Ovary (tissue), 9 donors: ENCODE data around the gene DACT1. TPM values are rescaled to one million over a fixed set of nuclear protein-coding genes. Genes with fewer than 3 reads are reported as not detected.

Experiments used
- DNase-seq, 5 donors: peaks; one replicate each; pipeline ENCODE4 v3.0.0-alpha.2; 2019 to 2020
- H3K27ac ChIP-seq, 2 donors: fragments of 200-600 bp; one replicate each; pipeline versions ENCODE4 v1.5.1 to v1.8.0; 2019 to 2022
- H3K27me3 ChIP-seq: fragments of 200-600 bp; one replicate; pipeline ENCODE4 v1.8.0; 2022
- H3K36me3 ChIP-seq: fragments of 200-600 bp; sonication (generic); one replicate; pipeline ENCODE4 v1.5.1; 2019
- H3K4me1 ChIP-seq: one replicate; pipeline ENCODE4 v1.8.1; 2013; ENCODE audit warnings: mild to moderate bottlenecking, moderate library complexity; ENCODE audit not compliant: insufficient read depth
- H3K4me3 ChIP-seq: fragments of 200-600 bp; sonication (generic); one replicate; pipeline ENCODE4 v1.5.1; 2017
- H3K9me3 ChIP-seq, 2 donors: fragments of 200-600 bp in 1 of 2; sonication (generic) in 1 of 2; one replicate each; pipeline versions ENCODE4 v1.5.1 to v1.8.1; 2013 to 2019; ENCODE audit warnings: mild to moderate bottlenecking in 1 of 2, moderate library complexity in 1 of 2
- CTCF ChIP-seq, 3 donors: fragments of 450-650 bp in 2 of 3; fragments of 200-600 bp in 1 of 3; IDR thresholded peaks; one replicate each; pipeline versions ENCODE4 v1.5.1 to v1.8.0; 2016 to 2022; ENCODE audit warnings: antibody characterized with exemption in 3 of 3, mild to moderate bottlenecking in 1 of 3
- EP300 ChIP-seq: sonication (generic); formaldehyde crosslinking; IDR thresholded peaks from one replicate; pipeline ENCODE4 v1.6.1; 2017; ENCODE audit warnings: antibody characterized with exemption
- POLR2A ChIP-seq: fragments of 450-650 bp; IDR thresholded peaks from one replicate; pipeline ENCODE4 v1.6.1; 2017; ENCODE audit warnings: antibody characterized with exemption, mild to moderate bottlenecking, moderate library complexity
- WGBS, 3 donors: extraction: QIAGEN DNeasy Blood & Tissue Kit in 1 of 3; methylation state at CpG; one replicate each; pipeline versions ENCODE4 v1.1.5 to v1.1.7; 2013 to 2017; 5-methylcytosine and 5-hydroxymethylcytosine counted together
- intact Hi-C, 4 donors: fragments of 100-400 bp; cut with DNase I; formaldehyde crosslinking; loops; one replicate each; pipeline versions ENCODE4 v1.11.0 to v1.15.1; 2022 to 2023
- polyA plus RNA-seq, 2 donors: library from polyadenylated mRNA; stranded (reverse); fragments of 200-250 nt in 1 of 2; fragments of 350-450 nt in 1 of 2; fragmentation: Illumina TruSeq in 1 of 2; extraction: RNeasy Lipid Tissue Mini Kit (QIAGEN cat#74804) in 1 of 2; gene quantifications; one replicate each; pipeline ENCODE4 v1.2.3, GENCODE V29; 2013 to 2014
- total RNA-seq, 7 donors: library from RNA; depleted of rRNA in 2 of 7; stranded (reverse); fragments of >200 nt in 2 of 7; fragmentation: NEBNext Ultra II Directional in 3 of 7; extraction: Animal tissue kit (Norgen Biotek cat#: 25700) in 3 of 7; gene quantifications; one replicate each; pipeline versions ENCODE4 v1.1.0 to v1.2.4, GENCODE V29; 2016 to 2023
- donor health status: DM: no; HTN: no; CAD: no; lungs with moderate emphysema.
- donor health status: DM: no; HTN: no; CAD: no.
- donor health status: Bipolar disorder and iron deficiency.
- donor health status: DM: yes; HTN: yes; CAD: no.
- donor health status: DM: no; HTN: no; CAD: no.
- donor health status: DM: yes; HTN: yes; CAD: no.

Gene DACT1
- total and polyA plus RNA-seq, 9 donors: 15.5 to 39.3 (median 22.7) TPM

GRCh38 chr14:58645641-58646040, 7.9 kb downstream of the DACT1 start:
- no peaks in the 10 kb centered on the region for H3K4me1 ChIP-seq
- H3K27me3 ChIP-seq: no peaks in the 10 kb centered on the region
- intact Hi-C loops: loop anchor here in 2 of 4 donors (10.0 kb wide), 1 partner anchor 369 kb away; no protein-coding TSS in a partner anchor
- TF ChIP-seq CTCF (IDR thresholded peaks at IDR 0.05) (no peak), POLR2A (no peak), EP300 (no peak)
- no peaks in the 10 kb centered on the region for H3K9me3 ChIP-seq
- WGBS, 3 donors: 95 to 96% (median 96%) methylated on average over 20 of the region's 20 CpGs
- H3K4me3 ChIP-seq: no peak overlapping the region
- DNase-seq: no peak
- no peak overlapping the region for H3K27ac ChIP-seq
- no peaks in the 10 kb centered on the region for H3K36me3 ChIP-seq

- TF ChIP-seq POLR2A (no peak), EP300 (no peak), CTCF (IDR thresholded peaks at IDR 0.05) (no peak)
- Histone ChIP-seq H3K9me3 (no peaks in the 10 kb centered on the region), H3K27ac (no peak overlapping the region), H3K36me3 (no peaks in the 10 kb centered on the region), H3K4me3 (no peak overlapping the region), H3K4me1 (no peaks in the 10 kb centered on the region), H3K27me3 (no peaks in the 10 kb centered on the region)
- DNase-seq: no peak
- 96% methylated on average over 34 of the region's 34 CpGs for WGBS, 3 donors
- intact Hi-C loops: loop anchor here in 2 of 4 donors (10.0 kb wide), 1 partner anchor 368 kb away; no protein-coding TSS in a partner anchor
These were observed 8.7 kb downstream of the DACT1 start for GRCh38 chr14:58646479-58646878.

GRCh38 chr14:58647777-58648176, 10.0 kb downstream of the DACT1 start:
- no peak overlapping the region for H3K4me3 ChIP-seq
- no peaks in the 10 kb centered on the region for H3K4me1 ChIP-seq
- no peak overlapping the region for H3K27ac ChIP-seq
- WGBS, 3 donors: 78 to 82% (median 80%) methylated on average over 4 of the region's 4 CpGs
- H3K9me3 ChIP-seq: no peaks in the 10 kb centered on the region
- no peak for TF ChIP-seq CTCF (IDR thresholded peaks at IDR 0.05)
- no peak for TF ChIP-seq EP300
- TF ChIP-seq POLR2A: no peak
- no peaks in the 10 kb centered on the region for H3K36me3 ChIP-seq
- H3K27me3 ChIP-seq: no peaks in the 10 kb centered on the region
- DNase-seq: no peak
- intact Hi-C loops: loop anchor here in 2 of 4 donors (10.0 kb wide), 1 partner anchor 367 kb away; no protein-coding TSS in a partner anchor

- TF ChIP-seq EP300: no peak
- TF ChIP-seq CTCF (IDR thresholded peaks at IDR 0.05): no peak
- no peak for TF ChIP-seq POLR2A
- intact Hi-C loops: no loop called here
These were observed 13.1 kb downstream of the DACT1 start for GRCh38 chr14:58650857-58651256.

More at GRCh38 chr14:58650857-58651256, 13.1 kb downstream of the DACT1 start:
- Histone ChIP-seq H3K9me3 (no peaks in the 10 kb centered on the region), H3K27me3 (no peaks in the 10 kb centered on the region), H3K4me3 (no peak overlapping the region), H3K27ac (no peak overlapping the region), H3K4me1 (no peaks in the 10 kb centered on the region), H3K36me3 (no peaks in the 10 kb centered on the region)
- WGBS, 3 donors: 91 to 95% (median 92%) methylated on average over 2 of the region's 2 CpGs
- DNase-seq: no peak
